GM21526 (cell line): Measurements from ENCODE around the gene KIAA1217.

ENCODE experiments used
- ATAC-seq: cut with Tn5 transposase; IDR thresholded peaks from one replicate; pipeline ENCODE4 v1.9.1; 2021; ENCODE audit warnings: moderate library complexity; ENCODE audit not compliant: unreplicated experiment, low FRiP score

KIAA1217 gene

DNA sequence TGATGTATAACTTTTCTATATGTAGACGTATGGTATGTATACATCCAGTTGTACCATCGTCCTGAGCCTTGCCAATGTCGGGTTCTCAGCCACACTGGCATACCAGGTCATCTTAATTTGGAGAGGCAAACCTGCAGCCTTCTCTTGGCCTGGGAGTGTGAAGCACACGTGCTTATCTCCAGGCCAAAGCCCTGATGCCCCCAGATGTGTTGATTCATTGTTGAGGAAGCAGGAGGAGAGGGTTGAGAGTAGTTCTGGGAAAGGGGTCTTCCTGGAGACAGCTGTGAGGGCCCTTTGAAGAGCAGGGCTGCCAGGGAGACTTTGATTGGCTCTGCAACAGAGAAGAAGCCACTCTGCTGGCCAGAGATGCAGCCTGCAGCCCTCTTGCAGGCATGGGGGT lies 359.1 kb downstream of the KIAA1217 start:
- ATAC-seq = no peak

DNA sequence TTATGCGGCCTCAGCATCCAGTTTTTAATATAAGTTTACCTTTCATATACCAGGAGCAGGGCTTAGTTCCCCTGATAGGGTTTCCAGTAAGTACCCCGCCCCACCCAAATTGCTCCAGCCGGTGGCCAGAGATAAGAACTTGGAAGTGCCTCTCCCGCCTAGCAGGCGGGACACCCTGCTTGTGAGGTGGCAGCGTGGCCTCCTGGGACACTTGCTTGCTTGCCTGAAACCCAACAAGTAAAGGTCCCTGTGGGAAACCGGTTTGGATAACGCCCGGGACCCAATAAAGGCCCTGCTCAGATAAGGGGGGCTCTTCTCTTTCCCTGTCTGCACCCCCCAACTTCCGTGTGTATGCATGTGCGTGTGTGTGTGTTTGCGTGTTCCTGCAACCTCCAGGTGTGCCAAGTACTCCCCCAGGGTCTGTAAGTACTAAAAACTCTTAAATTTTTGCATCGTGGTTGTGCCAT lies 360.4 kb downstream of the KIAA1217 start:
- no peak for ATAC-seq

DNA sequence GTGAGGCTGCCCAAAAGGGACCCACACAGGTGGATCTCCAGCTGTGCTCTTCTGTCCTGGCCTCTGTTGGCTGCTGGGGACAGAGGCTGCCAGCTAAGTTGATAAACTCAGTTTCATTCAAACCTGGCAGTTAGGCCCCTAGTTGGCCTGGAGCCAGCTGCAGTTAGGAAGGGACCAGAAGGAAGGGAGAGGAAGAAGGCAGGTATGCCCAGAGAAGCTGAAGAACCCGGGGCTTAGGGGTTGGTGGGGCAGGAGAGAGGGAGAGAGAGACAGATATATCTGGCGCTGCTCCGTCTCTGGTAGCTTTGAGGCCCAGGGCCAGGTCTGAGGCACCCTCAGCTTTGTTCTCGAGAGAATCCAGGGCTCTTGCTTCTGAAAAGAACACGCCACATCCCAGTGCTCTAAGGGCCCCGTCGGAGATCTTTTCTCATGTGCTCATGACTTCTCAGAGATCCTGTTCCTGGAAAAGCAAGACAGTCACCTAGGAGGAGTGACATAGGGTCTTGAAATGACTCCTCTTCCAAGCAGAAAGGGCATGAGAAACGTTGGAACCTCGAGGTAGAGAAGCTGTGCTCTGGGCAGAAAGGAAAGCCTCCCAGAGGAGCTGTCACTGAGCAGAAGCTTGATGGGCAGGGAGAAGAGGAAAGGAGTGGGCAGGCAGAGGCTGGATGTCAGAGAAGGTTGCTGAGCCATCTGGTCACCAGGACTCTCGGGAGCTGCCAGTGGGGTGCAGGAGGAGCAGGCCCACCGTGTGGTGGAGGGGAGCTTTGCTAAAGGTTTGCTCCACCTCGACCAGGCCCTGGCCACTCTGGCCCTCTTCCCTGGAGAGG lies 361.1 kb downstream of the KIAA1217 start:
- ATAC-seq = no peak

DNA sequence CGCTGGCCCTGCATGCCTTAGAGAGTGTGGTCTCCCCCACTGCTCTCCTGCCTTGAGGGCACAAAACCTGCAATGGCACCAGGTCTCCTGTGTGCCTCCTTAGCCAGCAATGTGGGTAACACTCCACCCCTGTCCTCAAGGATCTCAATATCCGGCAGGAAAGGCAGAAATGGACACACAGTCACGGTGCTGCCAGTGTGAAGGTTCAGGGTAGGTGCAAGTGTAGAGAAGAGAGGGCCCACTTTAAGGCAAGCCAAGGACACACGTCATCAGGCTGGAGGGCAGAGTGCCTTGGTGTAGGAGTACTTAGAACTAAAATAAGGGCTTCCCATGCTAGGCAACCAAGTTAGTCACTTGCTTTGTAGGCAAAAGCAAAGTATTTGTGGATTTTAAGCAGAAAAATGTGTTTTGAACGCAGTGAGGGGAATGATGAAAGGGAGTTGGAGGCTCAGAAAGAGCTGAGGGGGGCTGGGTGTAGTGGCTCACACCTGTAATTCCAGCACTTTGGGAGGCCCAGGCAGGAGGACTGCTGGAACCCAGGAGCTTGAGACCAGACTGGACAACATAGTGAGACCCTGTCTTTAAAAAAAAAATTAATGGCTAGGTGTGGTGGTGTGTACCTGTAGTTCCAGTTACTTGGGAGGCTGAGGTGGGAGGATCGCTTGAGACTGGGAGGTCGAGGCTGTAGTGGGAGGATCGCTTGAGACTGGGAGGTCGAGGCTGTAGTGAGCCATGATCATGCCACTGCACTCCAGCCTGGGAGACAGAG lies 361.9 kb downstream of the KIAA1217 start:
- no peak for ATAC-seq

DNA sequence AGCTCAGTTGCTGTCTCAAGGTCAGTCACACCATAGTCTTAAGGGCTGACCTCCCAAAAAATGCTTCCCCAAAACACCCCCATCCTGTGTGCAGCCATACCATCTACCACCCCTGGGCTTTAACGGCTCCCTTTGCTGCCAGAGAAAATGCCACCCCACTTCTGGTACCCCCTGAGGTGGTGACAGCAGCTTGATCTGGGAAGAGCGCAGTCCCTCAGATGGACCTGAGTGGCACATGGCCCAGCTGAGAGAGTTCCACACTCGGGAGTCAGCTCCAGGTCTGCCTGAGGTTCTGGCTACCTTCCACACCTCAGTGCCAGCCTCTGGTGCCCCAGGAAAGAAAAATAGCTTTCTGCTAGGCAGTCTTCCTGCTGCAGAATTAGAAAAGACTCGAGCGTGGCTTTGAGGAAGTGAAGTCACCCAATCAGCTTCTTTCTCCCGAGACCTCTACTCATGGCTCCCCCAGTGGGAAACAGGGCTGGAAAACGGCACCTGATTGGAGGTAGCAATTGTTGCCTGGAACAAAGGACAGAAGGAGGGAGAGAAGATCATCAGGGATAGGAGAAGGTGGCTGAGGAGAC lies 363.0 kb downstream of the KIAA1217 start:
- no peak for ATAC-seq

DNA sequence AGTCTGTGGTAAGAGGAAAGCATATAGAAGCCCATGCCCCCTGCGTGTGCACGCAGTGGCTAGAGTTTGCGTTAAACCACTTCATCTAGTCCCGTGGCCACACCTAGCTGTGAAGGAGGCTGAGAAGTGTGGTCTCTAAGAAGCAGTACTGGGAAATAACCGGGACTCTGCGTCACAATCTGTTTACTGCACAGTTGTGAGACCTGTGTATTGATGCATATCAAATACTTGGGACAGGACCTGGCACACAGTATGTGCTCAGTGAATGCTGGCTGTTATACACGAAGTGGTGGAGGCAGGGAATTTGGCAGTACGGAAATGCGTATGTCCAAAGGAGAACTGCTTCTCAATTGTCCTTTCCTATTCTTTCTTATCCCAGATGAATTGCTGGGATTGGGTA lies 365.2 kb downstream of the KIAA1217 start:
- ATAC-seq = no peak

DNA sequence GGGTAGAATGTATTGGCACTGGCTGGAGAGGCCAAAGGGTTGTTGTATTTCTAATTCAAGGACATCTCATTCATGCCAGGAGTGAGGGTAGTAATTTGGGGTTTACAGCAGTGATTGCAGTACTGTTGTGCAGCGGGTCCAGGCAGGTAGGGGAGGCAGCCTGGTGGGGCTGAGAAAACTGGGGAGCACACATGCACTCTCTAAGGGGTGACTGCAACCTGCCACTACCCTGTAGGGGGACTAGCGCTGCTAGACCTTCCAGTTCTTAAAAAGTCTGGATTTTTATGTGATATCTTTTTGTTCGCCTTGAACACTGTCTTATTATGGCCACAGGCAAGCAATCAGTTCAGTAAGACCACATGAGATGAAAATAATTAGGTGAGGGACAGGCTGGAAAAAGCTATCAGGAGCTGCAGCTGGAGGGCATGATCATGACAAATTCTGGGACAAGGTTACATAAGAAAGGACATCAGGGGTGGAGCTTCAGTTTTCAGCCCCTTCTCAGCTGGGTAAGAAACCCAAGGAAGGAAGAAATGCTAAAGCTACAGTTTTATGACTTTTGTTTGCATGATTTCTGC lies 365.7 kb downstream of the KIAA1217 start:
- ATAC-seq = no peak

DNA sequence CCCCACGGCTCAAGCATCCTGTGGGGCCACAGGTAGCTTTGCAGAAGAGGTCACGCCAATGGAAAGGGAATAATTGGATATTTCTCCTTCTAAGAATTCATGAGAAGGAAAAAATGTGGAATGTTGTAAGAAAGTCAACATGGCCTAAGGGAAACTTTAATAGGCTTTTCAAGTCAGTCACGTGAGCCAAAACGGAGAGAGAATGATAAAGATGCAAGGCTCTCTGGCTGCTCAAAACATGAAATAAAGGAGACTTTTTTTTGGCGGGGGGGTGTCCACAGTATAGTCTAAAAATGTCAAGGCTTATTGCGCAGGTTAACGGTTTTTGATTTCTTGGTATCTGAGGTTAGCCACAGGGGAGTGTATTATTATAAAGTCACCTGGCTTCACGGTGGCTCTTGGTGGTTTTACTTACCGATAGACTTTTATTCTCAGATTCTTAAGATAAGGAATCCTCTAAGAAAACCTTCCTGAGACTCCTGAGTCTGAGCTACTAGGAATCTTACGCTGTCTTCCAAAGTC lies 366.6 kb downstream of the KIAA1217 start:
- no peak for ATAC-seq

DNA sequence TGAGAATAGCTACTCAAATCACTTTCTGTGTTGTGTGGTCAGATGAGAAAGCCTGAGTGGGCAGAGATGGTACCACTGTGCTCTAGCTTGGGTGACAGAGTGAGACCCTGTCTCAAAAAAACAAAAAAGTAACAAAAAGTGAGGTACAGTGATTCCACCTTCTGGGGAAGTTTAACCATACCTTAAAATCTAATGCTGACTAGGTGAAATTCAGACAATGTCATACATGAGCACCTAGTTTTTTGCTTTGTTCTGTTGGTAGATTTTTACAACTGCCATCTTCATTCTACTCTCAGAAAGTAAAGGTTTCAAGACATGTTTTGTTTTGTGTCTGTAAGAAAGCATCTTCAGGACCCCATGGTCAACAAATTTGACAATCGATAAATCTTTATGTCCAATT lies 370.5 kb downstream of the KIAA1217 start:
- ATAC-seq = no peak

DNA sequence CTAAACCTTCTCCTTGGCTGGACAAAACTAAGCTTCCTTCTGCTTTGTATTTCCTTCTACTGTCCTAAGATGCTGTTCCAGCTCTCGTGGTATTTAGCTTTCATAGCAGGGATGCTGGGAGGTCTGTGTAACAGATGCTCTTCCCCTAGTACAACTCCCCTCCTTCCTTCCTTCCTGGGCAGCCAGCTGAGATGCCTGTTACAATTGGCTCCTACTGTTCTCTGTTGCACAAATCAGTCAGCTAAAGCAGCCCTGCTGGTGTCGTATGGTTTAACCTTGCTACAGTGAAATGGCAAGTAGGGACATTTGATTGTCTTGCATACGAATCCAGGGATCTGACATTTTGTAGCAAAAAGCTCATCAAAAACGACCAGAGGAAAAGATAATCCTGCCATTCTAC lies 371.0 kb downstream of the KIAA1217 start:
- no peak for ATAC-seq

DNA sequence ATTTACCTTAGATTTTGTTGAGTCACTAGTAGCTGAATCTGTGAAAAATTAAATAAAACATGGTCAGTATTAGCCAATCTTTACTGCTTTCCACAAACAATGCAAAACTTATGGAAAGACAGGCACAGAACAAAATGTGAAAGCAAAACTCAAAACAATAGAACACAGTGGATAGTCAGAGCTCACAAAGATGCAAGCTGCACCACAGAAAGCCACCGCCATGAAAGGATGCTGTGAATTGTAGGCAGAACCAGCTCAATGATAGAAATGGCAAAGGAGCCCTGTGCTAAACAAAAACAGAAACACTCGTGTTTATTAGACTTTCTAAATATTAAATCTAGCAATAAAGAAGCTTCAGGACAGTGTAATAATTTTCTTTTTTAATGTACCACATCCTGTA lies 380.3 kb downstream of the KIAA1217 start:
- ATAC-seq = no peak

DNA sequence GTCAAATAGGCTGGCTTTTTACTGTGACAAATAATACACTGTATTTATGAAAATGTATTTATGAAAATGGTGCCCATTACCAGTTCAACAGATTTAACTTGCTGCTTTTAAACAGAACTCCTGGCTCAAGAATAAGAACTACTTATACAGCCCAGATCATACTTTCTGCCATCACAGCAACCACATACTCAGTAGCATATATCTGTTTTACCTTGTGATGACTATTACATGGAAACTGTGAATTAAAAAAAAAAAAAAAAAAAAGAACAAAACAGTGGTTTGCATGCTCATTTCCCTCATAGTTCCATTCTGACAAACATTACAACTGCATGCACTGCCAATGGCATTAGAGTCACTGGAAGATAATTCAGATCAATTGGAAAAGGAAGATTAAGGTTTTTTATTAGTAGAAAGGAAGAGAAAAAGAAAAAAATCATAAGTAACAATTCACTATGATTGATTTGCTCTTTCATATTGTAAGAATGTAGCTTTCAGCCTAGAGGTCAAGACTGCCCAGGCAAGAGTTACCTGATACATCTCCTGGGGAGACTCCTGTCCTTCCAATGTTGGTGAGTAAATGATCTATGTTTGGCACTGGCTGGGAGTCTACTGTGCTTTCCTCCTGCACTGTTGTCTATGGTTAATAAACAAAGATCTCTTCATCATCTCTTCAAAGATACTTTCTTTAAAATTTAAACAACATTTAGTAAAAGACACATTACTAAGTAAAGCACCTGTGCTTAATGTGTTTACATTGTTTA lies 381.9 kb downstream of the KIAA1217 start:
- no peak for ATAC-seq

DNA sequence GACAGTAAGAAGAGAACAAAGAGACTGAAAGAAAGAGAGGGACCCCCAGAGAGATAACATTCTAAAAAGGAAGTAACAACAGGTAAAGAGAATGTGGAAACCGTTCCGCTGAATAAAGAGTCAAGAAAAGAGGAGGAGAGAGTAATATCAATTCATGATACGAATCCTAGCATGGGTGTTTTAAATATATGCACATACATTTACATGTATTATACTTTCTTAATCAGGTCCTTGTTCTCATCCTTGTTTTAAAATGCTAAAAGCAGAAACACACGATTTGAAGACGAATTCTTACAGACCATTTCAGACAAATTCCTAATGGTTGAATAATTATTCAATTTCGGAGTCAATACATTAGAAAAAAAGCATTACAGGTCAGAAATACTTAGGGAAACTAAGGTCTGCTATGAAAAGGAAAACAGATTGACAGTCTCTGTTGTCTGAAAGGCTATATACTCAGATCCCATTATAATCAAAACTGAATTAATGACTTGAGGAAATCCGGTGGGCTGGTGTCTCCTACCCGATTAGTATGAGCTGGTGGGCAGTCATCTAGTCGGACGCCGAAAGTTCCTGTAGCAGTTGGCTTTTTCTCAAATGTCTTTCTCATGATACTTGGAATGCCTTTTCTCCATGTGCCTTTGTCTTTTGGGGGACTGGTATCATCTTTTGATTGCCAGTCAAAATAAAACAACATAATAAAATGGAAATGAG lies 387.4 kb downstream of the KIAA1217 start:
- ATAC-seq = no peak

DNA sequence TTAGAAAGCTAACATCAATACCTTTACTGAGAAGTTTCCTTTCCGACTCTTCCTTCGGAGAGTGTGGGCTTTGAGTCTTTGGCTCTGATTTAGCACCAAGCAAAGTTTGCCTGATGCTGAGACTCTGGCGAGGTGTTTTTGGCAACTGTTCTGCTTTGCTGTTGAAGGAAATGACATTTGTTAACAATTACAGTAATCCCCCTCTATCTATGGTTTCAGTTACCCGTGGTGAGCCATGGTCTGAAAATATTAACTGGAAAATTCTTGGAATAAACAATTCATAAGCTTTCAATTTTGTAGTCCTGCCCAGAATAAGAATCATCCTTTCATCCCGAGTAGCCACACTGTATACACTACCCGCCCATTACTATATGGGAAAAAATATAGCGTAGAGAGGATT lies 388.5 kb downstream of the KIAA1217 start:
- no peak for ATAC-seq
